NCI-H2227 treated with DMSO at 0.1 percent for 48 hours (cell line): ENCODE results near the gene TMCO1.
"Not testable (repeated sequence)": the region's sequence is repeated elsewhere in the genome, so short reads cannot be mapped to it uniquely, and the experiment has no call there.

Source experiments
- DNase-seq: peaks from one replicate; lab custom pipeline; 2025; lab: John Stamatoyannopoulos, UW

Gene TMCO1

GRCh38 chr1:165747632-165748447 lies 20.8 kb downstream of the TMCO1 start:
- DNase-seq: no peak

- not testable (repeated sequence) for DNase-seq
Observed at GRCh38 chr1:165744913-165745312, 23.8 kb downstream of the TMCO1 start.

- no peak for DNase-seq
Observed at GRCh38 chr1:165742194-165742593, 26.5 kb downstream of the TMCO1 start.

- no peak for DNase-seq
Observed at GRCh38 chr1:165738794-165739193, 29.9 kb downstream of the TMCO1 start.

GRCh38 chr1:165737196-165737595 lies 31.5 kb downstream of the TMCO1 start:
- no peak for DNase-seq

- DNase-seq: no peak
Observed at GRCh38 chr1:165734906-165735305, 33.8 kb downstream of the TMCO1 start.

GRCh38 chr1:165726841-165727240 lies 41.8 kb downstream of the TMCO1 start:
- DNase-seq: no peak

- no peak for DNase-seq
Observed at GRCh38 chr1:165726169-165726568, 42.5 kb downstream of the TMCO1 start.

GRCh38 chr1:165717918-165718515 lies 50.7 kb downstream of the TMCO1 start:
- DNase-seq: peak; percentile 23

- not testable (repeated sequence) for DNase-seq
Observed at GRCh38 chr1:165716265-165717051, 52.2 kb downstream of the TMCO1 start.

GRCh38 chr1:165712764-165713163 lies 55.9 kb downstream of the TMCO1 start:
- DNase-seq: no peak

- no peak for DNase-seq
Observed at GRCh38 chr1:165707984-165708706, 60.5 kb downstream of the TMCO1 start.

- DNase-seq: no peak
Observed at GRCh38 chr1:165703648-165704047, 65.0 kb downstream of the TMCO1 start.

- DNase-seq: not testable (repeated sequence)
Observed at GRCh38 chr1:165701922-165702321, 66.7 kb downstream of the TMCO1 start.

- DNase-seq: no peak
Observed at GRCh38 chr1:165699577-165699976, 69.1 kb downstream of the TMCO1 start.

GRCh38 chr1:165698761-165699052 lies 70.0 kb downstream of the TMCO1 start:
- DNase-seq: no peak

GRCh38 chr1:165697881-165698760 lies 70.5 kb downstream of the TMCO1 start, which contains the start of gene ALDH9A1:
TSS of gene ALDH9A1 (minus strand) at chr1:165698562. CDS start at chr1:165698558, 4 bp downstream.
- peak; percentile 91 for DNase-seq

GRCh38 chr1:165697491-165697880 lies 71.2 kb downstream of the TMCO1 start:
- no peak for DNase-seq

GRCh38 chr1:165696625-165697100 lies 72.0 kb downstream of the TMCO1 start:
- DNase-seq: peak; percentile 14

- DNase-seq: no peak
Observed at GRCh38 chr1:165695031-165695430, 73.6 kb downstream of the TMCO1 start.

- DNase-seq: no peak
Observed at GRCh38 chr1:165688046-165688445, 80.6 kb downstream of the TMCO1 start.
